HepG2 (cell line): ENCODE measurements around the gene OAF. TPM values are rescaled to one million over a fixed set of nuclear protein-coding genes. Genes with fewer than 3 reads are reported as not detected.

Source experiments
- ATAC-seq: fragments of 200-7000 bp; cut with Tn5 transposase; 3 replicates; pipeline ENCODE4 v1.9.1; 2020; ENCODE audit warnings: mild to moderate bottlenecking, moderate library complexity
- BruUV-seq: library from RNA; stranded (reverse); fragments of 400-500 nt; replicated peaks from 2 replicates; lab custom pipeline; 2021; lab: Mats Ljungman, UMichigan
- CTCF ChIA-PET: fragments of 300-600 bp; formaldehyde crosslinking; extraction: SDS; loops from one replicate; lab custom pipeline; 2021; ENCODE audit warnings: low total read pairs, inconsistent platforms, low intra/inter-chr PET ratio; lab: Yijun Ruan, JAX
- POLR2A ChIA-PET: fragments of 350-600 bp; sonication (Branson Sonifier 250); formaldehyde crosslinking; loops from one replicate; lab custom pipeline; 2020; ENCODE audit warnings: antibody characterized with exemption, inconsistent platforms; lab: Yijun Ruan, JAX
- DNase-seq: peaks from one replicate; pipeline ENCODE4 v3.0.0-alpha.2; 2015; ENCODE audit warnings: low spot score
- FAIRE-seq: peaks from 3 replicates; lab custom pipeline; 2011; peaks lifted over from hg19 to GRCh38; lab: Jason Lieb, UNC
- H2AFZ ChIP-seq: one replicate; pipeline ENCODE4 v1.6.1; 2011; ENCODE audit warnings: low read length, inconsistent platforms
- H3K27ac ChIP-seq: fragments of 300-600 bp; 3 replicates; pipeline ENCODE4 v1.8.0; 2011; ENCODE audit warnings: mixed run types, mild to moderate bottlenecking, mixed read lengths, low read length, inconsistent platforms; ENCODE audit not compliant: insufficient read depth; ENCODE audit errors: extremely low read length
- H3K27me3 ChIP-seq, 2 experiments: fragments of 200-600 bp in 1 of 2; 2 replicates in 1 of 2; 3 replicates in 1 of 2; pipeline versions ENCODE4 v1.6.0 to v1.8.0; 2011; ENCODE audit warnings: low read length in 2 of 2, mild to moderate bottlenecking in 2 of 2, moderate library complexity in 2 of 2, inconsistent platforms in 1 of 2; ENCODE audit not compliant: insufficient read depth in 2 of 2, control insufficient read depth in 1 of 2
- H3K36me3 ChIP-seq, 2 experiments: fragments of 200-600 bp in 1 of 2; replicated peaks in 1 of 2; 2 replicates in 1 of 2; 3 replicates in 1 of 2; pipeline versions ENCODE4 v1.5.1 to v1.8.0; 2011; ENCODE audit warnings: low read length in 2 of 2, inconsistent platforms in 1 of 2; ENCODE audit not compliant: insufficient read depth in 2 of 2, control insufficient read depth in 1 of 2
- H3K4me1 ChIP-seq: 2 replicates; pipeline ENCODE4 v1.5.1; 2012; ENCODE audit warnings: low read length, inconsistent platforms; ENCODE audit not compliant: insufficient read depth
- H3K4me2 ChIP-seq: 2 replicates; pipeline ENCODE4 v1.6.0; 2011; ENCODE audit warnings: low read depth, low read length, inconsistent platforms
- H3K4me3 ChIP-seq, 3 experiments: fragments of 200-600 bp in 1 of 3; sonication (generic), shearing (Covaris generic) in 1 of 3; replicated peaks in 1 of 3; 2 replicates each; pipeline ENCODE4 v1.5.1; 2011 to 2016; ENCODE audit warnings: low read length in 3 of 3, inconsistent platforms in 2 of 3, low read depth in 2 of 3, mild to moderate bottlenecking in 2 of 3, control low read depth in 1 of 3, mixed read lengths in 1 of 3; ENCODE audit not compliant: insufficient read depth in 1 of 3
- H3K79me2 ChIP-seq: one replicate; pipeline ENCODE4 v1.6.1; 2011; ENCODE audit warnings: low read length, inconsistent platforms; ENCODE audit not compliant: insufficient read depth
- H3K9ac ChIP-seq: 2 replicates; pipeline ENCODE4 v1.6.0; 2011; ENCODE audit warnings: mild to moderate bottlenecking, low read depth, low read length, inconsistent platforms; ENCODE audit not compliant: insufficient read depth
- H3K9me3 ChIP-seq: 2 replicates; pipeline ENCODE4 v1.5.1; 2012; ENCODE audit warnings: mild to moderate bottlenecking, low read length
- H4K20me1 ChIP-seq: 2 replicates; pipeline ENCODE4 v1.6.0; 2011; ENCODE audit warnings: inconsistent platforms, mild to moderate bottlenecking, low read length, moderate library complexity; ENCODE audit not compliant: insufficient read depth
- CREB1 ChIP-seq, 2 experiments: fragments of 450-650 bp in 1 of 2; IDR thresholded peaks; 2 replicates each; pipeline ENCODE4 v1.6.1; 2016 to 2017; ENCODE audit warnings: control low read depth in 1 of 2, mild to moderate bottlenecking in 1 of 2, missing compliant biosample characterization in 1 of 2, missing genetic modification characterization in 1 of 2
- NCOA5 ChIP-seq: sonication (generic); formaldehyde crosslinking; IDR thresholded peaks from 2 replicates; pipeline ENCODE4 v1.4.0; 2020; ENCODE audit warnings: missing genetic modification reagents
- ZNF12 ChIP-seq: sonication (generic); formaldehyde crosslinking; IDR thresholded peaks from 2 replicates; pipeline ENCODE4 v1.5.0; 2020; ENCODE audit warnings: missing genetic modification reagents
- ZNF713 ChIP-seq: sonication (generic); formaldehyde crosslinking; IDR thresholded peaks from 2 replicates; pipeline ENCODE4 v1.4.0; 2020; ENCODE audit warnings: mild to moderate bottlenecking, missing genetic modification reagents
- WGBS: methylation state at CpG from one replicate; pipeline ENCODE4 v1.1.6; 2017; ENCODE audit warnings: low lambda C conversion rate; 5-methylcytosine and 5-hydroxymethylcytosine counted together
- in situ Hi-C: cut with HindIII; loops from 2 replicates; pipeline ENCODE4 v1.10.0; 2017; ENCODE audit warnings: low pct_unique_long_range_greater_than_20kb; ENCODE audit not compliant: extremely low pct_ligation_motif_present
- intact Hi-C: fragments of 100-400 bp; cut with micrococcal nuclease; formaldehyde crosslinking; loops from one replicate; pipeline ENCODE4 v1.10.0; 2022; ENCODE audit not compliant: unreplicated experiment
- polyA plus RNA-seq, 8 experiments: library from polyadenylated mRNA; depleted of rRNA in 3 of 8; stranded (reverse) in 7 of 8; unstranded in 1 of 8; fragments of >200 nt; fragmentation: Illumina TruSeq in 4 of 8; extraction: Trizol in 4 of 8; gene quantifications; 2 replicates each; pipeline versions ENCODE4 v1.2.1 to v1.2.3, GENCODE V29; 2011 to 2016; ENCODE audit warnings: low read depth in 4 of 8, missing spikeins in 1 of 8, mixed read lengths in 1 of 8; ENCODE audit not compliant: insufficient read depth in 1 of 8
- total RNA-seq, 5 experiments: library from RNA; depleted of rRNA; stranded (reverse); fragments of >200 nt; fragmentation: Illumina TruSeq; extraction: Trizol; gene quantifications; 2 replicates each; pipeline ENCODE4 v1.2.3, GENCODE V29; 2016; ENCODE audit warnings: low read depth in 1 of 5
- TF ChIP-seq, protein P1 (sequence below): sonication (generic); formaldehyde crosslinking; IDR thresholded peaks from 2 replicates; pipeline ENCODE4 v1.9.0; 2021; ENCODE audit warnings: mild to moderate bottlenecking, missing genetic modification reagents

OAF gene
- total and polyA plus RNA-seq, 2 of the 13 experiments (the other 11 are each of a cell fraction or from before 2014, with no cell fraction given): 63.7 to 94.6 TPM

DNA sequence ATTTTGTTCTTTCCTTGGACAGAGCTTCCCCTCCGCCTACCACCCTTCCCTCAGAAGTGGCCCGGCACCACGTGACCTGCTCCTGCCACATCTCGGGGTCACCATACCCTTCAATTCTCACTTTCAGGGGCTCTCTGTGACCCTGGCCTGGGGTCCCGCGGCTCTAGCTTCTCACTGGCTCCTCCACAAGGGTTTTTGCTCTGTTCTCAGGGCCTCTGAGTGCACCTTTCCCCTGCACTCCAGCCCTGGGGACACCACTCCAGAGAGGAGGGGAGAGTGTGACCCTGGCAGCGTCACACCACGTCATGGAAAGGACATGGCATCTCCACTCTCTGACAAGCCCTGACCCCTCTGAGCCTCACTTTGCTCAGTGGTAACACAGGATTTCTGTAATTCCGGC, 46.5 kb downstream of the OAF start:
- Histone ChIP-seq H3K4me3 (no peak overlapping the region), H2AFZ (no peak overlapping the region), H3K9me3 (no peaks in the 10 kb centered on the region), H3K79me2 (no peaks in the 10 kb centered on the region)
- POLR2A ChIA-PET: no interaction called here
- no peak for ATAC-seq
- WGBS: 30% methylated on average over 9 of the region's 9 CpGs
- TF ChIP-seq ZNF12: no peak
- TF ChIP-seq, protein P1, sequence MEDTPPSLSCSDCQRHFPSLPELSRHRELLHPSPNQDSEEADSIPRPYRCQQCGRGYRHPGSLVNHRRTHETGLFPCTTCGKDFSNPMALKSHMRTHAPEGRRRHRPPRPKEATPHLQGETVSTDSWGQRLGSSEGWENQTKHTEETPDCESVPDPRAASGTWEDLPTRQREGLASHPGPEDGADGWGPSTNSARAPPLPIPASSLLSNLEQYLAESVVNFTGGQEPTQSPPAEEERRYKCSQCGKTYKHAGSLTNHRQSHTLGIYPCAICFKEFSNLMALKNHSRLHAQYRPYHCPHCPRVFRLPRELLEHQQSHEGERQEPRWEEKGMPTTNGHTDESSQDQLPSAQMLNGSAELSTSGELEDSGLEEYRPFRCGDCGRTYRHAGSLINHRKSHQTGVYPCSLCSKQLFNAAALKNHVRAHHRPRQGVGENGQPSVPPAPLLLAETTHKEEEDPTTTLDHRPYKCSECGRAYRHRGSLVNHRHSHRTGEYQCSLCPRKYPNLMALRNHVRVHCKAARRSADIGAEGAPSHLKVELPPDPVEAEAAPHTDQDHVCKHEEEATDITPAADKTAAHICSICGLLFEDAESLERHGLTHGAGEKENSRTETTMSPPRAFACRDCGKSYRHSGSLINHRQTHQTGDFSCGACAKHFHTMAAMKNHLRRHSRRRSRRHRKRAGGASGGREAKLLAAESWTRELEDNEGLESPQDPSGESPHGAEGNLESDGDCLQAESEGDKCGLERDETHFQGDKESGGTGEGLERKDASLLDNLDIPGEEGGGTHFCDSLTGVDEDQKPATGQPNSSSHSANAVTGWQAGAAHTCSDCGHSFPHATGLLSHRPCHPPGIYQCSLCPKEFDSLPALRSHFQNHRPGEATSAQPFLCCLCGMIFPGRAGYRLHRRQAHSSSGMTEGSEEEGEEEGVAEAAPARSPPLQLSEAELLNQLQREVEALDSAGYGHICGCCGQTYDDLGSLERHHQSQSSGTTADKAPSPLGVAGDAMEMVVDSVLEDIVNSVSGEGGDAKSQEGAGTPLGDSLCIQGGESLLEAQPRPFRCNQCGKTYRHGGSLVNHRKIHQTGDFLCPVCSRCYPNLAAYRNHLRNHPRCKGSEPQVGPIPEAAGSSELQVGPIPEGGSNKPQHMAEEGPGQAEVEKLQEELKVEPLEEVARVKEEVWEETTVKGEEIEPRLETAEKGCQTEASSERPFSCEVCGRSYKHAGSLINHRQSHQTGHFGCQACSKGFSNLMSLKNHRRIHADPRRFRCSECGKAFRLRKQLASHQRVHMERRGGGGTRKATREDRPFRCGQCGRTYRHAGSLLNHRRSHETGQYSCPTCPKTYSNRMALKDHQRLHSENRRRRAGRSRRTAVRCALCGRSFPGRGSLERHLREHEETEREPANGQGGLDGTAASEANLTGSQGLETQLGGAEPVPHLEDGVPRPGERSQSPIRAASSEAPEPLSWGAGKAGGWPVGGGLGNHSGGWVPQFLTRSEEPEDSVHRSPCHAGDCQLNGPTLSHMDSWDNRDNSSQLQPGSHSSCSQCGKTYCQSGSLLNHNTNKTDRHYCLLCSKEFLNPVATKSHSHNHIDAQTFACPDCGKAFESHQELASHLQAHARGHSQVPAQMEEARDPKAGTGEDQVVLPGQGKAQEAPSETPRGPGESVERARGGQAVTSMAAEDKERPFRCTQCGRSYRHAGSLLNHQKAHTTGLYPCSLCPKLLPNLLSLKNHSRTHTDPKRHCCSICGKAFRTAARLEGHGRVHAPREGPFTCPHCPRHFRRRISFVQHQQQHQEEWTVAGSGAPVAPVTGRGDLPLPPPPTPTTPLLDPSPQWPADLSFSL (CRISPR knock-in tag): no peak
- TF ChIP-seq CREB1 (IDR thresholded peaks at IDR 0.05): 0 out of 2 replicates have a peak, but pooled peaks have one; percentile 47
- no peak for TF ChIP-seq CREB1 (CRISPR knock-in tag; IDR thresholded peaks at IDR 0.05)
- no peak for TF ChIP-seq ZNF713 (CRISPR knock-in tag)
- TF ChIP-seq NCOA5: no peak
- TF ChIP-seq, all 625 proteins: peak for 1
- BruUV-seq: no TSS peak
- CTCF ChIA-PET: no interaction called here
- H4K20me1 ChIP-seq: no peaks in the 10 kb centered on the region
- in situ Hi-C loops (no loop called here), intact Hi-C loops (no loop called here)
- no peak overlapping the region for H3K9ac ChIP-seq
- DNase-seq: no peak
- H3K27me3 ChIP-seq: peaks cover 4 to 78% of the 10 kb centered on the region in 2 experiments
- H3K27ac ChIP-seq: no peak overlapping the region
- no peak overlapping the region for H3K4me2 ChIP-seq
- H3K4me1 ChIP-seq: no peaks in the 10 kb centered on the region
- H3K36me3 ChIP-seq: no peaks in the 10 kb centered on the region
- FAIRE-seq: no peak
